ENCODE measurements around the gene NFIA. TPM values are rescaled to one million over a fixed set of nuclear protein-coding genes. Genes with fewer than 3 reads are reported as not detected.

Gene NFIA
- total and polyA plus RNA-seq, 2 of the 13 experiments (the other 11 are each of a cell fraction or from before 2014, with no cell fraction given) = 14.7 to 28.5 TPM

GRCh38 chr1:61424382-61424781 is 342.0 kb downstream of the NFIA start (continued):
- TF ChIP-seq RBM22 (optimal IDR thresholded peaks at IDR 0.05; ENCODE audit: low read length) = peak; percentile 27

GRCh38 chr1:61425040-61425439 is 342.7 kb downstream of the NFIA start:
- H3K4me1 ChIP-seq (ENCODE audit: insufficient read depth, low read length) = no peaks in the 10 kb centered on the region
- POLR2A ChIA-PET = no interaction called here
- 96% methylated on average over 1 of the region's 1 CpG for WGBS (ENCODE audit: low lambda C conversion rate)
- no peaks in the 10 kb centered on the region for H4K20me1 ChIP-seq (ENCODE audit: insufficient read depth, low read length)
- H3K79me2 ChIP-seq (ENCODE audit: insufficient read depth, low read length) = no peaks in the 10 kb centered on the region
- no peak overlapping the region for H2AFZ ChIP-seq (ENCODE audit: low read length)
- H3K36me3 ChIP-seq (replicated peaks in 1 of 2; ENCODE audit: control insufficient read depth in 1 of 2, insufficient read depth in 2 of 2, low read length in 2 of 2) = peaks cover 9 to 65% of the 10 kb centered on the region in 2 experiments
- FAIRE-seq (no peak), ATAC-seq (no peak), DNase-seq (ENCODE audit: low spot score) (no peak)
- BruUV-seq (replicated peaks) = no TSS peak
- no peak overlapping the region for H3K9ac ChIP-seq (ENCODE audit: insufficient read depth, low read depth, low read length)
- H3K4me3 ChIP-seq (replicated peaks in 1 of 3; ENCODE audit: insufficient read depth in 1 of 3, low read depth in 2 of 3, low read length in 3 of 3) = no peak overlapping the region
- no peaks in the 10 kb centered on the region for H3K9me3 ChIP-seq (ENCODE audit: low read length)
- CTCF ChIA-PET (ENCODE audit: low intra/inter-chr PET ratio, low total read pairs) = no interaction called here
- intact Hi-C loops (cut with micrococcal nuclease; ENCODE audit: unreplicated experiment) (no loop called here), in situ Hi-C loops (cut with HindIII; ENCODE audit: extremely low pct_ligation_motif_present, low pct_unique_long_range_greater_than_20kb) (no loop called here)
- H3K4me2 ChIP-seq (ENCODE audit: low read depth, low read length) = no peak overlapping the region
- no peak overlapping the region for H3K27ac ChIP-seq (ENCODE audit: extremely low read length, insufficient read depth, low read length)
- H3K27me3 ChIP-seq (ENCODE audit: control insufficient read depth in 1 of 2, insufficient read depth in 2 of 2, low read length in 2 of 2) = no peaks in the 10 kb centered on the region
- TF ChIP-seq MAFK (conservative IDR thresholded peaks at IDR 0.05 in 1 of 2, IDR thresholded peaks at IDR 0.05 in 1 of 2; ENCODE audit: low read length in 2 of 2) (no peak), ZFP37 (CRISPR knock-in tag; IDR thresholded peaks at IDR 0.05; ENCODE audit: borderline replicate concordance) (no peak), SIN3A (IDR thresholded peaks at IDR 0.05; ENCODE audit: borderline replicate concordance, low read depth, low read length) (no peak), SKIL (CRISPR knock-in tag; IDR thresholded peaks at IDR 0.05; ENCODE audit: borderline replicate concordance) (no peak), ZBTB39 (CRISPR knock-in tag; IDR thresholded peaks at IDR 0.05) (no peak), TOE1 (CRISPR knock-in tag; IDR thresholded peaks at IDR 0.05) (no peak), ZNF484 (CRISPR knock-in tag; IDR thresholded peaks at IDR 0.05; ENCODE audit: borderline replicate concordance, low read depth) (no peak), ZNF639 (CRISPR knock-in tag; conservative IDR thresholded peaks at IDR 0.05) (no peak), ZNF597 (CRISPR knock-in tag; IDR thresholded peaks at IDR 0.05) (no peak), ZNF703 (CRISPR knock-in tag; IDR thresholded peaks at IDR 0.05; ENCODE audit: borderline replicate concordance) (no peak), HOXD1 (CRISPR knock-in tag; IDR thresholded peaks at IDR 0.05) (no peak), ETV6 (CRISPR knock-in tag; conservative IDR thresholded peaks at IDR 0.05) (no peak), KAT7 (CRISPR knock-in tag; IDR thresholded peaks at IDR 0.05; ENCODE audit: borderline replicate concordance) (no peak), PCBP1 (IDR thresholded peaks at IDR 0.05; ENCODE audit: borderline replicate concordance, low read depth, low read length) (no peak)
